WTC11 (cell line): ENCODE data around the gene KCNQ2. TPM values are rescaled to one million over a fixed set of nuclear protein-coding genes. Genes with fewer than 3 reads are reported as not detected.

Experiments used
- ATAC-seq: fragments of 200-7000 bp; cut with Tn5 transposase; 2 replicates; pipeline ENCODE4 v1.10.0; 2021; ENCODE audit warnings: mild to moderate bottlenecking, moderate library complexity
- CTCF ChIA-PET: fragments of 300-600 bp; sonication (Branson Sonifier 250); formaldehyde crosslinking; loops from one replicate; lab custom pipeline; 2021; ENCODE audit warnings: antibody characterized with exemption; lab: Charles Lee
- POLR2A ChIA-PET: fragments of 350-600 bp; sonication (Branson Sonifier 250); formaldehyde crosslinking; loops from one replicate; lab custom pipeline; 2021; ENCODE audit warnings: antibody characterized with exemption; lab: Charles Lee
- DNase-seq: peaks from one replicate; pipeline ENCODE4 v3.0.0; 2021; ENCODE audit warnings: low spot score
- H3K27ac Mint-ChIP-seq: 2 replicates; pipeline ENCODE4 v1.8.0; 2021; ENCODE audit warnings: mixed read lengths
- H3K27me3 Mint-ChIP-seq: 2 replicates; pipeline ENCODE4 v1.8.0; 2021; ENCODE audit warnings: low read depth, mild to moderate bottlenecking, moderate library complexity, mixed read lengths
- H3K36me3 Mint-ChIP-seq: 2 replicates; pipeline ENCODE4 v1.8.0; 2021; ENCODE audit warnings: mixed read lengths
- H3K4me1 Mint-ChIP-seq: 2 replicates; pipeline ENCODE4 v1.8.0; 2022; ENCODE audit warnings: mixed read lengths
- H3K4me3 Mint-ChIP-seq: 2 replicates; pipeline ENCODE4 v1.8.0; 2021; ENCODE audit warnings: mild to moderate bottlenecking, moderate library complexity, mixed read lengths
- H3K9me3 Mint-ChIP-seq: 2 replicates; pipeline ENCODE4 v1.8.0; 2021; ENCODE audit warnings: mixed read lengths
- ATF3 ChIP-seq: sonication (generic); formaldehyde crosslinking; conservative IDR thresholded peaks from 2 replicates; pipeline ENCODE4 v1.8.1; 2022; ENCODE audit warnings: mild to moderate bottlenecking, missing genetic modification reagents
- CREB1 ChIP-seq: sonication (generic); formaldehyde crosslinking; IDR thresholded peaks from 2 replicates; pipeline ENCODE4 v1.8.0; 2023; ENCODE audit warnings: mild to moderate bottlenecking, missing genetic modification reagents
- EMX1 ChIP-seq: fragments of 250-450 bp; sonication (Bioruptor Pico); IDR thresholded peaks from 2 replicates; pipeline ENCODE4 v1.8.0; 2021; ENCODE audit warnings: mild to moderate bottlenecking
- ESRRA ChIP-seq: sonication (generic); formaldehyde crosslinking; IDR thresholded peaks from 2 replicates; pipeline ENCODE4 v1.8.1; 2022; ENCODE audit warnings: mild to moderate bottlenecking, missing genetic modification reagents, borderline replicate concordance
- MXD4 ChIP-seq: fragments of 250-450 bp; sonication (Bioruptor Pico); IDR thresholded peaks from 2 replicates; pipeline ENCODE4 v1.8.0; 2021; ENCODE audit warnings: mild to moderate bottlenecking, moderate library complexity, borderline replicate concordance
- NR1H2 ChIP-seq: sonication (generic); formaldehyde crosslinking; IDR thresholded peaks from 2 replicates; pipeline ENCODE4 v1.9.0; 2021; ENCODE audit warnings: mild to moderate bottlenecking, moderate library complexity, missing genetic modification reagents
- NR3C1 ChIP-seq: sonication (generic); formaldehyde crosslinking; conservative IDR thresholded peaks from 2 replicates; pipeline ENCODE4 v1.8.1; 2023; ENCODE audit warnings: low read depth, mild to moderate bottlenecking, missing genetic modification reagents
- RORB ChIP-seq: fragments of 250-450 bp; sonication (Bioruptor Pico); IDR thresholded peaks from 2 replicates; pipeline ENCODE4 v1.9.0; 2021; ENCODE audit warnings: mild to moderate bottlenecking
- STAT6 ChIP-seq: sonication (generic); formaldehyde crosslinking; conservative IDR thresholded peaks from 2 replicates; pipeline ENCODE4 v1.8.1; 2023; ENCODE audit warnings: mild to moderate bottlenecking, low read depth, missing genetic modification reagents, moderate library complexity
- TCF7 ChIP-seq: sonication (generic); formaldehyde crosslinking; IDR thresholded peaks from 2 replicates; pipeline ENCODE4 v1.8.0; 2022; ENCODE audit warnings: mild to moderate bottlenecking, low read depth, missing genetic modification reagents, moderate library complexity
- ZNF138 ChIP-seq: sonication (generic); formaldehyde crosslinking; conservative IDR thresholded peaks from 2 replicates; pipeline ENCODE4 v1.8.1; 2022; ENCODE audit warnings: mild to moderate bottlenecking, moderate library complexity, missing genetic modification reagents
- ZNF512 ChIP-seq: sonication (generic); formaldehyde crosslinking; IDR thresholded peaks from 2 replicates; pipeline ENCODE4 v1.8.1; 2022; ENCODE audit warnings: missing genetic modification reagents, borderline replicate concordance
- total RNA-seq: library from RNA; stranded (reverse); gene quantifications from 3 replicates; pipeline ENCODE4 v1.2.3, GENCODE V29; 2021
- TF ChIP-seq, protein P1 (sequence below): sonication (generic); formaldehyde crosslinking; IDR thresholded peaks from 2 replicates; pipeline ENCODE4 v1.8.1; 2022; ENCODE audit warnings: low read depth, missing genetic modification reagents, borderline replicate concordance
- TF ChIP-seq, protein P2 (sequence below): sonication (generic); formaldehyde crosslinking; IDR thresholded peaks from 2 replicates; pipeline ENCODE4 v1.8.1; 2022; ENCODE audit warnings: low read depth, mild to moderate bottlenecking, moderate library complexity, missing genetic modification reagents, borderline replicate concordance
- TF ChIP-seq, protein P3 (sequence below): sonication (generic); formaldehyde crosslinking; IDR thresholded peaks from 2 replicates; pipeline ENCODE4 v1.8.1; 2022; ENCODE audit warnings: mild to moderate bottlenecking, moderate library complexity, missing genetic modification reagents
- TF ChIP-seq, protein P4 (sequence below): fragments of 250-450 bp; sonication (Bioruptor Pico); IDR thresholded peaks from 2 replicates; pipeline ENCODE4 v1.9.0; 2021; ENCODE audit warnings: mild to moderate bottlenecking
- TF ChIP-seq, protein P5 (sequence below): sonication (generic); formaldehyde crosslinking; IDR thresholded peaks from 2 replicates; pipeline ENCODE4 v1.8.0; 2022; ENCODE audit warnings: missing genetic modification reagents

The KCNQ2 gene
- total RNA-seq, 1 experiment from 2014 or later = 99.8 TPM

DNA sequence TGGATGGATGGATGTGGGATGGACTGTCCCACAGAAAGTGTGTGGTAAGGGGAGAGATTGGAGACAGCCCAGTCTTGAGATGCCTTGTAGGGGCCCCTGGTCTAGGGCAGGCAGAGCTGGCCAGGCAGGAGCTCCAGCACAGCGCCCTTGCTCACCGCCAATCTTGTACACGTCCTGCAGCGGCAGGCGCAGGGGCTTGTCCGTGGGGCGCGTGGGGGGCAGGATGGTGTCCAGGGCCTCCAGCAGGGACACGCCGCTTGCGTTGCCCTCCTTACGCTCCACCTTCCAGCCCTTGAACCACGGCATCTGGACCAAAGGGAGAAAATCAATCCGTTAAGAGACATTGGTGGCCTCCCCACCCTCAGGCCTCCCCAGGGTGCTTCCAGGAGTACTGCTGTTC lies 20.5 kb upstream of the KCNQ2 start:
- H3K27me3 Mint-ChIP-seq = peaks cover 42% of the 10 kb centered on the region
- H3K27ac Mint-ChIP-seq = no peak overlapping the region
- DNase-seq (no peak), ATAC-seq (no peak)
- CTCF ChIA-PET = interaction anchor here (0.9 to 1.8 kb wide), 2 partner anchors 9 to 28 kb away, joined by 3 to 4 read pairs; partner anchors contain the start of gene PPDPF
- POLR2A ChIA-PET = no interaction called here
- no peak overlapping the region for H3K4me3 Mint-ChIP-seq
- H3K4me1 Mint-ChIP-seq = peaks cover 7% of the 10 kb centered on the region
- TF ChIP-seq RORB (CRISPR knock-in tag) = no peak
- no peak for TF ChIP-seq TCF7 (CRISPR knock-in tag)
- no peak for TF ChIP-seq EMX1
- no peak for TF ChIP-seq NR1H2 (CRISPR knock-in tag)
- TF ChIP-seq, protein P1, sequence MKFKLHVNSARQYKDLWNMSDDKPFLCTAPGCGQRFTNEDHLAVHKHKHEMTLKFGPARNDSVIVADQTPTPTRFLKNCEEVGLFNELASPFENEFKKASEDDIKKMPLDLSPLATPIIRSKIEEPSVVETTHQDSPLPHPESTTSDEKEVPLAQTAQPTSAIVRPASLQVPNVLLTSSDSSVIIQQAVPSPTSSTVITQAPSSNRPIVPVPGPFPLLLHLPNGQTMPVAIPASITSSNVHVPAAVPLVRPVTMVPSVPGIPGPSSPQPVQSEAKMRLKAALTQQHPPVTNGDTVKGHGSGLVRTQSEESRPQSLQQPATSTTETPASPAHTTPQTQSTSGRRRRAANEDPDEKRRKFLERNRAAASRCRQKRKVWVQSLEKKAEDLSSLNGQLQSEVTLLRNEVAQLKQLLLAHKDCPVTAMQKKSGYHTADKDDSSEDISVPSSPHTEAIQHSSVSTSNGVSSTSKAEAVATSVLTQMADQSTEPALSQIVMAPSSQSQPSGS (CRISPR knock-in tag) = no peak
- no peak for TF ChIP-seq ATF3
- no peak for TF ChIP-seq STAT6
- TF ChIP-seq, protein P2, sequence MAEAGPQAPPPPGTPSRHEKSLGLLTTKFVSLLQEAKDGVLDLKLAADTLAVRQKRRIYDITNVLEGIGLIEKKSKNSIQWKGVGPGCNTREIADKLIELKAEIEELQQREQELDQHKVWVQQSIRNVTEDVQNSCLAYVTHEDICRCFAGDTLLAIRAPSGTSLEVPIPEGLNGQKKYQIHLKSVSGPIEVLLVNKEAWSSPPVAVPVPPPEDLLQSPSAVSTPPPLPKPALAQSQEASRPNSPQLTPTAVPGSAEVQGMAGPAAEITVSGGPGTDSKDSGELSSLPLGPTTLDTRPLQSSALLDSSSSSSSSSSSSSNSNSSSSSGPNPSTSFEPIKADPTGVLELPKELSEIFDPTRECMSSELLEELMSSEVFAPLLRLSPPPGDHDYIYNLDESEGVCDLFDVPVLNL (CRISPR knock-in tag) = no peak
- TF ChIP-seq, protein P3, sequence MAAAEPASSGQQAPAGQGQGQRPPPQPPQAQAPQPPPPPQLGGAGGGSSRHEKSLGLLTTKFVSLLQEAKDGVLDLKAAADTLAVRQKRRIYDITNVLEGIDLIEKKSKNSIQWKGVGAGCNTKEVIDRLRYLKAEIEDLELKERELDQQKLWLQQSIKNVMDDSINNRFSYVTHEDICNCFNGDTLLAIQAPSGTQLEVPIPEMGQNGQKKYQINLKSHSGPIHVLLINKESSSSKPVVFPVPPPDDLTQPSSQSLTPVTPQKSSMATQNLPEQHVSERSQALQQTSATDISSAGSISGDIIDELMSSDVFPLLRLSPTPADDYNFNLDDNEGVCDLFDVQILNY (CRISPR knock-in tag) = no peak
- TF ChIP-seq ZNF512 (CRISPR knock-in tag) = no peak
- TF ChIP-seq ESRRA (CRISPR knock-in tag) = no peak
- peaks cover 16% of the 10 kb centered on the region for H3K36me3 Mint-ChIP-seq
- H3K9me3 Mint-ChIP-seq = peaks cover 9% of the 10 kb centered on the region

GRCh38 chr20:63492518-63492917 lies 20.1 kb upstream of the KCNQ2 start:
- ATAC-seq (no peak), DNase-seq (no peak)
- no peak overlapping the region for H3K27ac Mint-ChIP-seq
- peaks cover 7% of the 10 kb centered on the region for H3K4me1 Mint-ChIP-seq
- CTCF ChIA-PET = no interaction called here
- no peak overlapping the region for H3K4me3 Mint-ChIP-seq
- peaks cover 38% of the 10 kb centered on the region for H3K27me3 Mint-ChIP-seq
- POLR2A ChIA-PET = no interaction called here
- H3K9me3 Mint-ChIP-seq = peaks cover 9% of the 10 kb centered on the region
- H3K36me3 Mint-ChIP-seq = peaks cover 16% of the 10 kb centered on the region
- TF ChIP-seq EMX1 = no peak
- no peak for TF ChIP-seq NR1H2 (CRISPR knock-in tag)
- TF ChIP-seq, protein P2 (CRISPR knock-in tag) = no peak
- no peak for TF ChIP-seq NR3C1 (CRISPR knock-in tag)
- TF ChIP-seq, protein P4, sequence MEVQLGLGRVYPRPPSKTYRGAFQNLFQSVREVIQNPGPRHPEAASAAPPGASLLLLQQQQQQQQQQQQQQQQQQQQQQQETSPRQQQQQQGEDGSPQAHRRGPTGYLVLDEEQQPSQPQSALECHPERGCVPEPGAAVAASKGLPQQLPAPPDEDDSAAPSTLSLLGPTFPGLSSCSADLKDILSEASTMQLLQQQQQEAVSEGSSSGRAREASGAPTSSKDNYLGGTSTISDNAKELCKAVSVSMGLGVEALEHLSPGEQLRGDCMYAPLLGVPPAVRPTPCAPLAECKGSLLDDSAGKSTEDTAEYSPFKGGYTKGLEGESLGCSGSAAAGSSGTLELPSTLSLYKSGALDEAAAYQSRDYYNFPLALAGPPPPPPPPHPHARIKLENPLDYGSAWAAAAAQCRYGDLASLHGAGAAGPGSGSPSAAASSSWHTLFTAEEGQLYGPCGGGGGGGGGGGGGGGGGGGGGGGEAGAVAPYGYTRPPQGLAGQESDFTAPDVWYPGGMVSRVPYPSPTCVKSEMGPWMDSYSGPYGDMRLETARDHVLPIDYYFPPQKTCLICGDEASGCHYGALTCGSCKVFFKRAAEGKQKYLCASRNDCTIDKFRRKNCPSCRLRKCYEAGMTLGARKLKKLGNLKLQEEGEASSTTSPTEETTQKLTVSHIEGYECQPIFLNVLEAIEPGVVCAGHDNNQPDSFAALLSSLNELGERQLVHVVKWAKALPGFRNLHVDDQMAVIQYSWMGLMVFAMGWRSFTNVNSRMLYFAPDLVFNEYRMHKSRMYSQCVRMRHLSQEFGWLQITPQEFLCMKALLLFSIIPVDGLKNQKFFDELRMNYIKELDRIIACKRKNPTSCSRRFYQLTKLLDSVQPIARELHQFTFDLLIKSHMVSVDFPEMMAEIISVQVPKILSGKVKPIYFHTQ = no peak
- no peak for TF ChIP-seq MXD4
- TF ChIP-seq, protein P5, sequence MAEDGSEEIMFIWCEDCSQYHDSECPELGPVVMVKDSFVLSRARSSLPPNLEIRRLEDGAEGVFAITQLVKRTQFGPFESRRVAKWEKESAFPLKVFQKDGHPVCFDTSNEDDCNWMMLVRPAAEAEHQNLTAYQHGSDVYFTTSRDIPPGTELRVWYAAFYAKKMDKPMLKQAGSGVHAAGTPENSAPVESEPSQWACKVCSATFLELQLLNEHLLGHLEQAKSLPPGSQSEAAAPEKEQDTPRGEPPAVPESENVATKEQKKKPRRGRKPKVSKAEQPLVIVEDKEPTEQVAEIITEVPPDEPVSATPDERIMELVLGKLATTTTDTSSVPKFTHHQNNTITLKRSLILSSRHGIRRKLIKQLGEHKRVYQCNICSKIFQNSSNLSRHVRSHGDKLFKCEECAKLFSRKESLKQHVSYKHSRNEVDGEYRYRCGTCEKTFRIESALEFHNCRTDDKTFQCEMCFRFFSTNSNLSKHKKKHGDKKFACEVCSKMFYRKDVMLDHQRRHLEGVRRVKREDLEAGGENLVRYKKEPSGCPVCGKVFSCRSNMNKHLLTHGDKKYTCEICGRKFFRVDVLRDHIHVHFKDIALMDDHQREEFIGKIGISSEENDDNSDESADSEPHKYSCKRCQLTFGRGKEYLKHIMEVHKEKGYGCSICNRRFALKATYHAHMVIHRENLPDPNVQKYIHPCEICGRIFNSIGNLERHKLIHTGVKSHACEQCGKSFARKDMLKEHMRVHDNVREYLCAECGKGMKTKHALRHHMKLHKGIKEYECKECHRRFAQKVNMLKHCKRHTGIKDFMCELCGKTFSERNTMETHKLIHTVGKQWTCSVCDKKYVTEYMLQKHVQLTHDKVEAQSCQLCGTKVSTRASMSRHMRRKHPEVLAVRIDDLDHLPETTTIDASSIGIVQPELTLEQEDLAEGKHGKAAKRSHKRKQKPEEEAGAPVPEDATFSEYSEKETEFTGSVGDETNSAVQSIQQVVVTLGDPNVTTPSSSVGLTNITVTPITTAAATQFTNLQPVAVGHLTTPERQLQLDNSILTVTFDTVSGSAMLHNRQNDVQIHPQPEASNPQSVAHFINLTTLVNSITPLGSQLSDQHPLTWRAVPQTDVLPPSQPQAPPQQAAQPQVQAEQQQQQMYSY (CRISPR knock-in tag) = no peak
- no peak for TF ChIP-seq ZNF138
- no peak for TF ChIP-seq CREB1 (CRISPR knock-in tag)
